ENCODE results near the gene OR10A6.

The OR10A6 gene

GRCh38 chr11:7896009-7896785, 34.9 kb downstream of the OR10A6 start:
- TF ChIP-seq CTCF (conservative IDR thresholded peaks at IDR 0.05; ENCODE audit: low read depth, low read length): no peak
- H3K4me3 ChIP-seq (ENCODE audit: low read length): no peak overlapping the region

GRCh38 chr11:7894251-7894650, 36.8 kb downstream of the OR10A6 start:
- no peak for DNase-seq (ENCODE audit: low read depth)
- TF ChIP-seq CTCF (conservative IDR thresholded peaks at IDR 0.05; ENCODE audit: low read depth, low read length): no peak
- H3K4me3 ChIP-seq (ENCODE audit: low read length): no peak overlapping the region

More at GRCh38 chr11:7896009-7896785, 34.9 kb downstream of the OR10A6 start:
- no peak for DNase-seq (ENCODE audit: low read depth)

GRCh38 chr11:7893796-7894195, 37.3 kb downstream of the OR10A6 start:
- TF ChIP-seq CTCF (conservative IDR thresholded peaks at IDR 0.05; ENCODE audit: low read depth, low read length): no peak
- H3K4me3 ChIP-seq (ENCODE audit: low read length): no peak overlapping the region
- DNase-seq (ENCODE audit: low read depth): no peak

- DNase-seq (ENCODE audit: low read depth): no peak
- peak; percentile 72 for TF ChIP-seq CTCF (conservative IDR thresholded peaks at IDR 0.05; ENCODE audit: low read depth, low read length)
- H3K4me3 ChIP-seq (ENCODE audit: low read length): no peak overlapping the region
These were observed 38.2 kb downstream of the OR10A6 start for GRCh38 chr11:7892840-7893254.

GRCh38 chr11:7892059-7892699, 38.9 kb downstream of the OR10A6 start:
- no peak overlapping the region for H3K4me3 ChIP-seq (ENCODE audit: low read length)
- DNase-seq (ENCODE audit: low read depth): no peak
- TF ChIP-seq CTCF (conservative IDR thresholded peaks at IDR 0.05; ENCODE audit: low read depth, low read length): no peak

DNA sequence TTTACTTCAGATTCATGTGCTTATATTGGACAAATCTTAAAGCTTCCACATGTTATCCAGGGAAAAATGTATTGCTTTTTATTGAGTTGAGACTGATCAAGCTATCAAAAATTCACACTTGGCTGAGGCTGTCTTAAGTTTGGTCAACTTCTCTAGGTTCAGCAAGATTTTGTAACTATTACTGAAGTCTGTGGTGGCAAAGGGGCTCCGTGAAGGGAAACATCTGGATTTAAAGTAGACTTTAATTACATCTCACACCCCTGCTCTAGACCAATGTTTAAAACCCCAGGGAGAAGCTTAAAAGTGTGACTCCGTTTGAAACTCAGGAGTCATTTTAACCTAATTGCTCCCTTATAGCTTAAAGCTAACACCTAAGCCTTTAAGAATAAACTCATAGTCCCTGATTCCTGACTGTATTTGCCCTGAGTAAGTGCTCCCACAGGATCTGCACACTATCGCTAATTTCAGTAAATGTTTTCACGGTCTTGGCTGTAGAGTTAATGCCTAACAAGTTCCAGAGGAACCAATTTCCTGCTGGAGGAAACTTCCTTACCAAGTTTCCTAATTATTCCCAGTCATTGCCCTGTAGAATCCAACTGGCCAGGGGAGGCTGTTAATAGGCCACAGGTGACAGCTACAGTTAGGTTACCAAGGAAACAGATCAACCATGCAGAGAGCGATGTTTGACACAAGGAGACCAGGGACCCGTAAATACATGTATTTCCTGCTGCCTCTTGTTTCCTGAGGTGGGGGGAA, 40.5 kb downstream of the OR10A6 start:
- no peak overlapping the region for H3K4me3 ChIP-seq (ENCODE audit: low read length)
- DNase-seq (ENCODE audit: low read depth): no peak
- TF ChIP-seq CTCF (conservative IDR thresholded peaks at IDR 0.05; ENCODE audit: low read depth, low read length): no peak

Data from retinal pigment epithelial cell (primary cell).